AG04449 (cell line): ENCODE data around the gene PBOV1.

Experiments used
- CTCF ChIA-PET: fragments of 350-600 bp; formaldehyde crosslinking; extraction: SDS; loops from one replicate; lab custom pipeline; 2021; ENCODE audit warnings: antibody characterized with exemption; lab: Yijun Ruan, JAX
- POLR2A ChIA-PET: fragments of 400-600, 350-600 bp; formaldehyde crosslinking; extraction: SDS; loops from one replicate; lab custom pipeline; 2020; ENCODE audit warnings: antibody characterized with exemption, inconsistent platforms; lab: Yijun Ruan, JAX
- DNase-seq: peaks from one replicate; pipeline ENCODE4 v3.0.0-alpha.2; 2010; ENCODE audit warnings: low read depth, low spot score
- H3K4me3 ChIP-seq: 2 replicates; pipeline ENCODE4 v1.5.1; 2011; ENCODE audit warnings: low read depth, mild to moderate bottlenecking, control low read depth, low read length
- CTCF ChIP-seq: IDR thresholded peaks from one replicate; pipeline ENCODE4 v1.5.1; 2011; ENCODE audit warnings: mild to moderate bottlenecking, moderate library complexity, low read length, control low read depth, inconsistent platforms; ENCODE audit not compliant: insufficient read depth; ENCODE audit errors: missing control alignments

PBOV1 gene

GRCh38 chr6:138218449-138218848, at the start of gene PBOV1:
Gene PBOV1, minus strand, starts transcription at chr6:138218491. Its CDS starts 96 bp downstream, at chr6:138218395.
- ChIA-PET POLR2A (no interaction called here), CTCF (no interaction called here)
- H3K4me3 ChIP-seq: no peak within 1 kb of the TSS
- no peak for TF ChIP-seq CTCF
- DNase-seq: no peak

GRCh38 chr6:138266095-138266494, 47.8 kb upstream of the PBOV1 start:
- DNase-seq: no peak
- TF ChIP-seq CTCF: no peak
- H3K4me3 ChIP-seq: no peak overlapping the region
- POLR2A ChIA-PET: no interaction called here
- CTCF ChIA-PET: no interaction called here

GRCh38 chr6:138264372-138264880, 46.1 kb upstream of the PBOV1 start:
- H3K4me3 ChIP-seq: no peak overlapping the region
- no peak for TF ChIP-seq CTCF
- DNase-seq: no peak
- CTCF ChIA-PET: no interaction called here
- POLR2A ChIA-PET: no interaction called here

GRCh38 chr6:138263963-138264362, 45.7 kb upstream of the PBOV1 start:
- ChIA-PET CTCF (no interaction called here), POLR2A (no interaction called here)
- TF ChIP-seq CTCF: no peak
- no peak for DNase-seq
- no peak overlapping the region for H3K4me3 ChIP-seq

- CTCF ChIA-PET: no interaction called here
- H3K4me3 ChIP-seq: no peak overlapping the region
- POLR2A ChIA-PET: no interaction called here
- no peak for DNase-seq
- no peak for TF ChIP-seq CTCF
Measured at GRCh38 chr6:138261116-138261780, 43.0 kb upstream of the PBOV1 start.

GRCh38 chr6:138258991-138259390, 40.7 kb upstream of the PBOV1 start:
- no peak for TF ChIP-seq CTCF
- DNase-seq: no peak
- POLR2A ChIA-PET: no interaction called here
- no peak overlapping the region for H3K4me3 ChIP-seq
- CTCF ChIA-PET: no interaction called here
